Activated naive CD8-positive, alpha-beta T cell (primary cell): Measurements from ENCODE around the gene FARSB.

Source experiments
- H3K27ac Mint-ChIP-seq: one replicate; pipeline ENCODE4 v1.8.0; 2021; ENCODE audit warnings: mixed read lengths
- H3K27me3 Mint-ChIP-seq: one replicate; pipeline ENCODE4 v1.8.0; 2021; ENCODE audit warnings: mixed read lengths
- H3K36me3 Mint-ChIP-seq: one replicate; pipeline ENCODE4 v1.8.0; 2021; ENCODE audit warnings: mixed read lengths
- H3K4me1 Mint-ChIP-seq: one replicate; pipeline ENCODE4 v1.8.0; 2021; ENCODE audit warnings: low read depth, mixed read lengths
- H3K4me3 Mint-ChIP-seq: one replicate; pipeline ENCODE4 v1.8.0; 2021; ENCODE audit warnings: mild to moderate bottlenecking, mixed read lengths
- H3K9me3 Mint-ChIP-seq: one replicate; pipeline ENCODE4 v1.8.0; 2021; ENCODE audit warnings: low read depth, mixed read lengths

FARSB gene

GRCh38 chr2:222526480-222527277, 129.2 kb downstream of the FARSB start:
- Mint-ChIP-seq H3K36me3 (peaks cover 3% of the 10 kb centered on the region), H3K9me3 (no peaks in the 10 kb centered on the region), H3K4me3 (no peak overlapping the region), H3K27ac (no peak overlapping the region), H3K27me3 (no peaks in the 10 kb centered on the region), H3K4me1 (no peaks in the 10 kb centered on the region)

GRCh38 chr2:222525811-222526210, 130.1 kb downstream of the FARSB start:
- peaks cover 3% of the 10 kb centered on the region for H3K36me3 Mint-ChIP-seq
- H3K9me3 Mint-ChIP-seq, result no peaks in the 10 kb centered on the region
- H3K4me1 Mint-ChIP-seq, result no peaks in the 10 kb centered on the region
- no peak overlapping the region for H3K27ac Mint-ChIP-seq
- H3K4me3 Mint-ChIP-seq, result no peak overlapping the region
- H3K27me3 Mint-ChIP-seq, result no peaks in the 10 kb centered on the region

GRCh38 chr2:222523783-222524544, 131.9 kb downstream of the FARSB start:
- H3K36me3 Mint-ChIP-seq, result peaks cover 3% of the 10 kb centered on the region
- no peak overlapping the region for H3K27ac Mint-ChIP-seq
- no peaks in the 10 kb centered on the region for H3K27me3 Mint-ChIP-seq
- no peaks in the 10 kb centered on the region for H3K4me1 Mint-ChIP-seq
- H3K4me3 Mint-ChIP-seq, result no peak overlapping the region
- H3K9me3 Mint-ChIP-seq, result no peaks in the 10 kb centered on the region

GRCh38 chr2:222522082-222522481, 133.8 kb downstream of the FARSB start:
- H3K9me3 Mint-ChIP-seq, result no peaks in the 10 kb centered on the region
- H3K36me3 Mint-ChIP-seq, result peaks cover 3% of the 10 kb centered on the region
- H3K27ac Mint-ChIP-seq, result no peak overlapping the region
- H3K4me1 Mint-ChIP-seq, result no peaks in the 10 kb centered on the region
- peaks cover 2% of the 10 kb centered on the region for H3K27me3 Mint-ChIP-seq
- H3K4me3 Mint-ChIP-seq, result no peak overlapping the region

GRCh38 chr2:222521099-222521498, 134.8 kb downstream of the FARSB start:
- no peak overlapping the region for H3K27ac Mint-ChIP-seq
- H3K9me3 Mint-ChIP-seq, result no peaks in the 10 kb centered on the region
- H3K4me1 Mint-ChIP-seq, result no peaks in the 10 kb centered on the region
- no peaks in the 10 kb centered on the region for H3K36me3 Mint-ChIP-seq
- peaks cover 7% of the 10 kb centered on the region for H3K27me3 Mint-ChIP-seq
- no peak overlapping the region for H3K4me3 Mint-ChIP-seq
